HCT116 (cell line): ENCODE measurements around the gene NECTIN3. TPM values are rescaled to one million over a fixed set of nuclear protein-coding genes. Genes with fewer than 3 reads are reported as not detected.

Experiments used
- ATAC-seq: fragments of 200-7000 bp; cut with Tn5 transposase; 2 replicates; pipeline ENCODE4 v1.9.1; 2020; ENCODE audit warnings: mild to moderate bottlenecking, moderate library complexity
- BruUV-seq: library from RNA; stranded (reverse); fragments of 400-500 nt; replicated peaks from 2 replicates; lab custom pipeline; 2021; lab: Mats Ljungman, UMichigan
- CTCF ChIA-PET: fragments of 300-600 bp; sonication (Branson Sonifier 250); formaldehyde crosslinking; loops from one replicate; lab custom pipeline; 2021; ENCODE audit warnings: antibody characterized with exemption; lab: Charles Lee
- POLR2A ChIA-PET: fragments of 300-600, 350-600 bp; sonication (Branson Sonifier 250); formaldehyde crosslinking; loops from one replicate; lab custom pipeline; 2021; ENCODE audit warnings: antibody characterized with exemption; lab: Charles Lee
- RAD21 ChIA-PET, 2 experiments: fragments of 300-600 bp; sonication (Branson Sonifier 250); formaldehyde crosslinking; loops; one replicate each; lab custom pipeline; 2023; ENCODE audit warnings: low total read pairs in 2 of 2; ENCODE audit not compliant: uncharacterized antibody in 2 of 2, unreplicated experiment in 2 of 2, low non-redundant PET in 1 of 2; lab: Charles Lee
- DNase-seq: peaks from one replicate; pipeline ENCODE4 v3.0.0-alpha.2; 2010; ENCODE audit warnings: low read depth, low spot score
- H2AFZ ChIP-seq: fragments of 200-600 bp; shearing (Covaris generic), sonication (generic); 2 replicates; pipeline ENCODE4 v1.6.1; 2017; ENCODE audit warnings: low read depth, mixed run types, mixed read lengths, antibody characterized with exemption, low read length; ENCODE audit not compliant: poor library complexity, severe bottlenecking
- H3K27ac ChIP-seq: 2 replicates; pipeline ENCODE4 v1.5.1; 2012; ENCODE audit warnings: low read depth, low read length
- H3K27me3 ChIP-seq: fragments of 200-600 bp; sonication (generic); 2 replicates; pipeline ENCODE4 v1.6.1; 2016; ENCODE audit warnings: mixed run types, low read length, mixed read lengths; ENCODE audit not compliant: insufficient read depth
- H3K36me3 ChIP-seq, 2 experiments: fragments of 200-500 bp in 1 of 2; fragments of 200-600 bp in 1 of 2; sonication (Bioruptor generic) in 1 of 2; sonication (generic) in 1 of 2; 2 replicates each; pipeline versions ENCODE4 v1.5.1 to v1.6.1; 2014 to 2016; ENCODE audit warnings: low read length in 2 of 2, inconsistent platforms in 1 of 2, mixed read lengths in 1 of 2, mixed run types in 1 of 2; ENCODE audit not compliant: insufficient read depth in 2 of 2, control insufficient read depth in 1 of 2
- H3K4me1 ChIP-seq, 2 experiments: fragments of 200-600 bp in 1 of 2; sonication (generic) in 1 of 2; 2 replicates each; pipeline versions ENCODE4 v1.5.1 to v1.6.1; 2012 to 2017; ENCODE audit warnings: low read length in 2 of 2, inconsistent platforms in 1 of 2, mild to moderate bottlenecking in 1 of 2, mixed read lengths in 1 of 2, mixed run types in 1 of 2, moderate library complexity in 1 of 2; ENCODE audit not compliant: insufficient read depth in 2 of 2, control insufficient read depth in 1 of 2
- H3K4me2 ChIP-seq: fragments of 200-600 bp; sonication (generic); 2 replicates; pipeline ENCODE4 v1.6.1; 2017; ENCODE audit warnings: mixed run types, low read length, mixed read lengths
- H3K4me3 ChIP-seq, 2 experiments: fragments of 200-600 bp in 1 of 2; sonication (generic) in 1 of 2; replicated peaks in 1 of 2; 2 replicates each; pipeline ENCODE4 v1.5.1; 2011 to 2016; ENCODE audit warnings: low read length in 2 of 2, control low read depth in 1 of 2, low read depth in 1 of 2, mild to moderate bottlenecking in 1 of 2, mixed read lengths in 1 of 2, mixed run types in 1 of 2
- H3K79me2 ChIP-seq: fragments of 200-600 bp; sonication (generic); 2 replicates; pipeline ENCODE4 v1.6.1; 2017; ENCODE audit warnings: mild to moderate bottlenecking, mixed run types, low read length, moderate library complexity, mixed read lengths; ENCODE audit not compliant: insufficient read depth
- H3K9ac ChIP-seq: fragments of 200-600 bp; sonication (generic); 2 replicates; pipeline ENCODE4 v1.6.1; 2016; ENCODE audit warnings: low read length, mixed read lengths
- H3K9me2 ChIP-seq: fragments of 200-600 bp; sonication (generic), shearing (Covaris generic); 2 replicates; pipeline ENCODE4 v1.6.1; 2017; ENCODE audit warnings: mixed run types, mild to moderate bottlenecking, moderate library complexity; ENCODE audit not compliant: insufficient read depth
- H3K9me3 ChIP-seq, 2 experiments: fragments of 200-500 bp in 1 of 2; fragments of 200-600 bp in 1 of 2; sonication (Bioruptor generic) in 1 of 2; sonication (generic) in 1 of 2; 2 replicates each; pipeline ENCODE4 v1.6.1; 2014 to 2017; ENCODE audit warnings: low read length in 2 of 2, mixed read lengths in 2 of 2, inconsistent platforms in 1 of 2, low read depth in 1 of 2, mild to moderate bottlenecking in 1 of 2, mixed run types in 1 of 2, moderate library complexity in 1 of 2; ENCODE audit not compliant: control insufficient read depth in 1 of 2, insufficient read depth in 1 of 2
- H4K20me1 ChIP-seq: fragments of 200-600 bp; sonication (generic), shearing (Covaris generic); 2 replicates; pipeline ENCODE4 v1.6.1; 2017; ENCODE audit warnings: mixed run types, mild to moderate bottlenecking, moderate library complexity; ENCODE audit not compliant: insufficient read depth
- CBX3 ChIP-seq: IDR thresholded peaks from 2 replicates; pipeline ENCODE4 v1.6.1; 2012; ENCODE audit warnings: low read depth
- ELF1 ChIP-seq: IDR thresholded peaks from 2 replicates; pipeline ENCODE4 v1.6.1; 2012; ENCODE audit warnings: low read depth, borderline replicate concordance
- SIN3A ChIP-seq: IDR thresholded peaks from 2 replicates; pipeline ENCODE4 v1.6.1; 2012; ENCODE audit warnings: low read depth
- YY1 ChIP-seq: IDR thresholded peaks from 2 replicates; pipeline ENCODE4 v1.6.1; 2011; ENCODE audit warnings: low read length, low read depth, moderate library complexity, mild to moderate bottlenecking; ENCODE audit not compliant: insufficient replicate concordance; ENCODE audit errors: extremely low read depth
- ZNF274 ChIP-seq: fragments of 200-500 bp; sonication (Bioruptor generic); IDR thresholded peaks from 2 replicates; pipeline ENCODE4 v1.6.1; 2014; ENCODE audit warnings: mild to moderate bottlenecking, low read depth, low read length, inconsistent platforms
- intact Hi-C: fragments of 100-400 bp; cut with micrococcal nuclease; formaldehyde crosslinking; loops from 2 replicates; pipeline ENCODE4 v1.10.0; 2022
- total RNA-seq: library from RNA; stranded (reverse); gene quantifications from one replicate; pipeline ENCODE4 v1.2.1, GENCODE V29; 2021; ENCODE audit not compliant: unreplicated experiment
- TF ChIP-seq, protein P1 (sequence below): IDR thresholded peaks from 2 replicates; pipeline ENCODE4 v1.6.1; 2011; ENCODE audit warnings: mild to moderate bottlenecking, low read length, moderate library complexity; ENCODE audit not compliant: insufficient replicate concordance; ENCODE audit errors: extremely low read depth
- TF ChIP-seq, protein P2 (sequence below), 3 experiments: fragments of 200-600 bp in 1 of 3; sonication (generic) in 1 of 3; IDR thresholded peaks in 2 of 3; conservative IDR thresholded peaks in 1 of 3; 2 replicates each; pipeline ENCODE4 v1.5.1; 2012 to 2017; ENCODE audit warnings: low read depth in 2 of 3, low read length in 2 of 3, antibody characterized with exemption in 1 of 3, borderline replicate concordance in 1 of 3, control low read depth in 1 of 3, mild to moderate bottlenecking in 1 of 3, mixed read lengths in 1 of 3, mixed run types in 1 of 3, moderate library complexity in 1 of 3; ENCODE audit not compliant: insufficient read depth in 1 of 3

The NECTIN3 gene
- total RNA-seq, 1 experiment from 2014 or later, result 93.6 TPM

DNA sequence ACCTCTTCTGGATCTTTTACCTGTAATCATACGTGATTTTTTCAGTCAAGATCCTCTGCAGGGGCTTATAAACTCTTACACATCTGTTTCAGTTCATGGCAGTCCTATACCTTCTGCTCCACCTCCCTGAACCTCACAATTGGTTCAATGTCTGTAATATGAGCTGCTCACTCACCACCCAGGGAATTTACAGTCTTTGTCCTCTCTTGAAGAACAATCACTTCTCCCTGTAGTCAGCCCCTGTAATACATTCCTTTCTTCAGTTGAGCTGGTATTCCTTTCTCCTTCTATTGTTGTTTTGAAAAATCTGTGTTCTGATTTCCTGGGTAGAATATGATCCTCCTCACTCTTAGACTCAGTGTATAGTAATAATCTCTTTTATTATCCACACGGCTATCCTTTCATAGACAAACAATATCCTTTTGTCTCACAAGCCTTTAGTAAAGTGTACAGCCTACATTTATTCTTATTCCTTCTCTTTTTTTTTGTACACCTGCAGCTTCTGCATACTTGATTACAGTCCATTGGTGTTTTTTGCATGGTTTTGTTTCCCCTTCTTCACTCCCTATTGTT is 101.8 kb downstream of the NECTIN3 start:
- POLR2A ChIA-PET, result no interaction called here
- no peak overlapping the region for H3K9ac ChIP-seq

More for the DNA sequence above, 101.8 kb downstream of the NECTIN3 start:
- H2AFZ ChIP-seq, result no peak overlapping the region
- peaks cover 35% of the 10 kb centered on the region for H3K79me2 ChIP-seq
- no peaks in the 10 kb centered on the region for H3K9me3 ChIP-seq
- no peak overlapping the region for H3K27ac ChIP-seq
- no peak for TF ChIP-seq YY1
- no peak for TF ChIP-seq ELF1
- TF ChIP-seq, protein P1, sequence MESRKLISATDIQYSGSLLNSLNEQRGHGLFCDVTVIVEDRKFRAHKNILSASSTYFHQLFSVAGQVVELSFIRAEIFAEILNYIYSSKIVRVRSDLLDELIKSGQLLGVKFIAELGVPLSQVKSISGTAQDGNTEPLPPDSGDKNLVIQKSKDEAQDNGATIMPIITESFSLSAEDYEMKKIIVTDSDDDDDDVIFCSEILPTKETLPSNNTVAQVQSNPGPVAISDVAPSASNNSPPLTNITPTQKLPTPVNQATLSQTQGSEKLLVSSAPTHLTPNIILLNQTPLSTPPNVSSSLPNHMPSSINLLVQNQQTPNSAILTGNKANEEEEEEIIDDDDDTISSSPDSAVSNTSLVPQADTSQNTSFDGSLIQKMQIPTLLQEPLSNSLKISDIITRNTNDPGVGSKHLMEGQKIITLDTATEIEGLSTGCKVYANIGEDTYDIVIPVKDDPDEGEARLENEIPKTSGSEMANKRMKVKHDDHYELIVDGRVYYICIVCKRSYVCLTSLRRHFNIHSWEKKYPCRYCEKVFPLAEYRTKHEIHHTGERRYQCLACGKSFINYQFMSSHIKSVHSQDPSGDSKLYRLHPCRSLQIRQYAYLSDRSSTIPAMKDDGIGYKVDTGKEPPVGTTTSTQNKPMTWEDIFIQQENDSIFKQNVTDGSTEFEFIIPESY, result no peak
- TF ChIP-seq, protein P2, sequence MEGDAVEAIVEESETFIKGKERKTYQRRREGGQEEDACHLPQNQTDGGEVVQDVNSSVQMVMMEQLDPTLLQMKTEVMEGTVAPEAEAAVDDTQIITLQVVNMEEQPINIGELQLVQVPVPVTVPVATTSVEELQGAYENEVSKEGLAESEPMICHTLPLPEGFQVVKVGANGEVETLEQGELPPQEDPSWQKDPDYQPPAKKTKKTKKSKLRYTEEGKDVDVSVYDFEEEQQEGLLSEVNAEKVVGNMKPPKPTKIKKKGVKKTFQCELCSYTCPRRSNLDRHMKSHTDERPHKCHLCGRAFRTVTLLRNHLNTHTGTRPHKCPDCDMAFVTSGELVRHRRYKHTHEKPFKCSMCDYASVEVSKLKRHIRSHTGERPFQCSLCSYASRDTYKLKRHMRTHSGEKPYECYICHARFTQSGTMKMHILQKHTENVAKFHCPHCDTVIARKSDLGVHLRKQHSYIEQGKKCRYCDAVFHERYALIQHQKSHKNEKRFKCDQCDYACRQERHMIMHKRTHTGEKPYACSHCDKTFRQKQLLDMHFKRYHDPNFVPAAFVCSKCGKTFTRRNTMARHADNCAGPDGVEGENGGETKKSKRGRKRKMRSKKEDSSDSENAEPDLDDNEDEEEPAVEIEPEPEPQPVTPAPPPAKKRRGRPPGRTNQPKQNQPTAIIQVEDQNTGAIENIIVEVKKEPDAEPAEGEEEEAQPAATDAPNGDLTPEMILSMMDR (IDR thresholded peaks at IDR 0.05 in 2 of 3, conservative IDR thresholded peaks at IDR 0.05 in 1 of 3; ENCODE audit: borderline replicate concordance in 1 of 3, insufficient read depth in 1 of 3, low read depth in 2 of 3, low read length in 2 of 3), result no peak
- no peak for TF ChIP-seq ZNF274
- TF ChIP-seq SIN3A, result no peak
- TF ChIP-seq CBX3, result no peak
- H3K4me3 ChIP-seq, result no peak overlapping the region
- no peak overlapping the region for H3K4me2 ChIP-seq
- DNase-seq, result no peak
- no peaks in the 10 kb centered on the region for H3K4me1 ChIP-seq
- H3K27me3 ChIP-seq, result no peaks in the 10 kb centered on the region
- H3K36me3 ChIP-seq, result peaks cover 6 to 13% of the 10 kb centered on the region in 2 experiments; a peak in 2 of 4 replicates
- no peak for ATAC-seq
- H4K20me1 ChIP-seq, result no peaks in the 10 kb centered on the region
- intact Hi-C loops, result no loop called here
- no TSS peak for BruUV-seq
- no peaks in the 10 kb centered on the region for H3K9me2 ChIP-seq
- RAD21 ChIA-PET, result no interaction called here
- CTCF ChIA-PET, result no interaction called here
